Suppressor macrophage treated with lipopolysaccharide for 1 hour (primary cell): ENCODE measurements around the gene CCDC50.

Experiments used
- DNase-seq, 3 donors: peaks; one replicate each; pipeline ENCODE4 v3.0.0-alpha.2; 2020 to 2022

The CCDC50 gene

GRCh38 chr3:191352014-191352413 is 22.8 kb downstream of the CCDC50 start:
- DNase-seq: no peak

GRCh38 chr3:191353022-191353777 is 24.0 kb downstream of the CCDC50 start:
- DNase-seq: no peak

GRCh38 chr3:191355406-191355805 is 26.2 kb downstream of the CCDC50 start:
- DNase-seq: no peak

- DNase-seq: no peak
Observed at GRCh38 chr3:191356631-191357439, 27.6 kb downstream of the CCDC50 start.

DNA sequence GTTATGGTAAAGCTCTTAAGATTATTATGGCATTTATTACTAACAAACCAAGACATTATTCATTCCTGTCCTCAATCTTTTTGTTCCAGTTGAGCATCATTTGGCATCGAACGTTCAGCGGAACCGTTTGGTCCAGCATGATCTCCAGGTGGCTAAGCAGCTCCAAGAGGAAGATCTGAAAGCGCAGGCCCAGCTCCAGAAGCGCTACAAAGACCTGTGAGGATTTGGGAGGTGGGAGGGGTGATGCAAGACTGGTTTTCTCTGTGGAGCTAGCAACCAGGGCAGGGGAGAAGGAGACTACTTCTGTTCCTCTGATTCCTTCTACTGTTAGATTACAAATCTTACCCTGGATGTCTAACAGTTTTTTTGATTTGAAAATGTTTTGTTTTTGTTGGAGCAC is 28.7 kb downstream of the CCDC50 start:
- no peak for DNase-seq

- DNase-seq: no peak
Observed at GRCh38 chr3:191358929-191359328, 29.7 kb downstream of the CCDC50 start.

DNA sequence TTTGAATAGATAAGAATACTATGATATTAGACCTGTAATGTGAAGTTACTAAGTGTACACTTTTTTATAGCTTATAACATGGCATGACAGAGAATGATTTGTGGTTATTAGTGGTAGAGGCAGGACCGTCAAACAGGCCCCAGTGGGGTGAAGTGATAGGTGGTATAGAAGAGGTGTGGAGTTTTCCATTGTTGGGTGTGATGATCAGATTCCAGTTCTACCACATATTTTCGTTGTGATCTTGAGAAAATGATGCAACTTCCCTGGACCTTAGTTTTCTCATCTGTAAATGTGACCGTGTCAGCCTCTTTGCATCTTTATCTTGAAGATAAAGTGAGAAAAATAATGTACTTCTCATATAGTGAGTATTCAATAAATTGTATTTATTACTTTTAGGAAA is 31.4 kb downstream of the CCDC50 start:
- DNase-seq: no peak

- no peak for DNase-seq
Observed at GRCh38 chr3:191361456-191361855, 32.3 kb downstream of the CCDC50 start.

GRCh38 chr3:191362037-191362436 is 32.8 kb downstream of the CCDC50 start:
- DNase-seq: no peak

GRCh38 chr3:191362524-191363090 is 33.4 kb downstream of the CCDC50 start:
- no peak for DNase-seq

- no peak for DNase-seq
Observed at GRCh38 chr3:191363221-191363620, 34.0 kb downstream of the CCDC50 start.

DNA sequence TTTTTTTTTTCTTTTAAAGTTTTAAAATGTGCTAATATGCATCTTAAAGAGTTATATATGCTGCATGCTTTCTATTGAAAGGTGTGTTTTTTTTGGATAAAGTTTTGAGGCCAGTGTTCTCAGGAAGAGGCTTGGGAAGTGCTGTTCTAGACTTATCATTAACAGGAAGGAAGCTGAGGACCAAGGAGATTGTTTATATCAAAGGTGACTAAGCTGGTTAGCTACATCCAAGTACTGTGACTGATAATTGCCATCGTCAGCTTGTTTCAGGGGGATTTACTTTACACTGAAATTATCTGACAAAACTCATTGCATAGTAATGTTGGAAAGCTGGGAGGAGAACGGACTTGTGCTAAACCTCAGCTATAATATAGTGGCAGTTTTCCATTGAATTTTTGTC is 37.5 kb downstream of the CCDC50 start:
- DNase-seq: no peak

DNA sequence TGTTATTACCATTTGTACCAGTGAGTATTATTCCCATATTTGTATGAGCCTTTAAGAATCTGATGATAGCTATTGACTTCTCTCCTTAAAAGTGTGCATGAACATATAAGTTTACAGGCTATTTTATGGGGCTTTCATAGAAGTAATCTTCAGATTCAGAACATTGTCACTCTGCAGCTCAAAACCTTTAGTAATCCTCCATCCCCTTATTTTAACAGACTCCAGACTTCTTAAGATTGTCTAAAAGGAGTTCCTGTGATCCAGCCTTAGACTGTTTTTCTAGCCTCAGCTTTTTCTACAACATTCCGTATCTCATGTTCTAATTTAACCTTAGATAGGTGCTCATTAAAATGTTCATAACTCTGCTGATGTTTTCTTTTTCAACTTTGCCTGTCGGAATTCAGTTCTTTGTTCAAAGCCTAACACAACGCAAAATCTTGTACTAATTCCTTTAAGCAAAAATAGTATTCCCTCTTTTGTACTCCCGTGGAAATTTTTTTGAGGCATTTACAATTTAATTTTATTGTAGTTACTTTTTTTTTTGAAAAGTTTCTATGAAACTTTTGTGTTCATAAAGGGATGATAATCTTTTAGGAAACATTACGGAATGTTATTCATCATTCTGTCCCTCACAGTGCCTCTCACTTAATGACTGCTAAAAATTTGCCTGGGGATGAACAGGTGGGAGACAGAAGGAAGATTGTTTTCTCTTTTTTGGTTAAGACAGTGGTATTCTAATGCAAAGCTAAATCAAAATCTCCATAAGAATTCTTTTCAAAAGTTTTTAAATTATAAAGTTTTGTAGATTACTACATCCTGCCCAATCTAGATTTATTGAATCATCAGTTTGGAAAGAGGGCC is 39.8 kb downstream of the CCDC50 start:
- no peak for DNase-seq

DNA sequence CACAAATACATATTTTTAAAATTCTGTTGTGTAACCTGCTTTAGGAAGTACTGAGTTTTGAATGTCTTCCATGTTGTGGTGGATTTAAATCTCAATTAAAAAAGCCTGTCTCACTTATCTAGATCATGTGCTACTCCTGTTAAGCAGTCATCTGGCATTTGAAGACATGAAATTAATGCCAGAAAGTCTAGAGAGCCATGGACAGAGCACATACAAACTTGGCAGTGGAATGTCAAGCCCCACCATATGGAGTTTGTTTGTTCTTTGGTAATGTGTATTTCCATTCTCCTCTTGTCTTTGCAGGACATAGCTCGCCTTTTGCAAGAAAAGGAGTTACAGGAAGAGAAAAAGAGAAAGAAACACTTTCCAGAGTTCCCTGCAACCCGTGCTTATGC is 40.4 kb downstream of the CCDC50 start:
- DNase-seq: no peak

GRCh38 chr3:191372122-191372521 is 42.9 kb downstream of the CCDC50 start:
- peak in 1 of 3 donors; percentile 12 for DNase-seq

DNA sequence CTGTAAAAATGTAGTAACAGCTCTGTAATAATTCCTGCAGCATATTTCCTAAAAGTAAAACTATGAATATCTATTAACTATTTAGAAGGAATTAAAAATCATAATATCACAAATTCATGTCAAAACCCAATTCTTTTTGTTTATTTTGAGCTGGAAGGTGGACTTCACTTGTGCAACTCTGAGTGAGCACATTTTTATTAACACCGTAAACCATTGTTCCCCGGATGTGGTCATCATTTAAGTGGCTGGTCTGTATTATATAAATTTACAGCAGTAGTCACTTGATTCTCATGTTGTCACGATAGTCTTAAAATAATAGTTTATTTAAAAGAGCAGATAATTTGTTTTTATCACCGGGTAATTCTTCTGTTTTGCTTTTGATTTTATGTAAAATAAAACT is 44.1 kb downstream of the CCDC50 start:
- no peak for DNase-seq

DNA sequence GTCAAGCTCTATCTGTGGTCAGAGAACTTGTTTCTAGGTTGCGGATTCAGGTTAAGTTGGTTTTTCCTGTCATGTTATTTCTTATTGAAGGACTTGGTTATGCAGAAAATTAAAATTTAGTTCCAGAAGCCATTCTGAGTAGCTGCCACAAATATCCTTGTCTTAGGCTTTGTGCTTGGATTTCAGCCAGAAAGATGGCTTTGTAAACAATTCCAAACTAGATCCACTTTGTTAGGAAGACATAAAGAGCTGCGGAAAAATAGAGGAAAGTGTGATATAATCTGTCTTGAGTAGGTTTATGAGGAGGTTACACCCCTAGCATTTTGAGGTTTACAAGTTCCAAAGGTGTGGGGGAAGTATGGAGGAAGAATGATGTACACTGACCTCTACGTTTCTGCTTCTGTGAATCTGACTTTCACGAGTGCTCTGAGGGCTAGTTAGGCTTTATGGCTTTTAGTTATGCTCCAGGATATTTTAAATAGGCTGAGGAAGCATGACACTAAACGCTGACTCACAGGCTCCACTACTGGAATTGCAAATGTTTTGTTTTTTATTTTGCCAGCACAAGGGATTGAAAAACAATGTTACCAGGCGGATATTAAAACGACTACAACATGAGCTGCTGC is 47.4 kb downstream of the CCDC50 start:
- no peak for DNase-seq

GRCh38 chr3:191378142-191378812 is 49.1 kb downstream of the CCDC50 start:
- DNase-seq: no peak

DNA sequence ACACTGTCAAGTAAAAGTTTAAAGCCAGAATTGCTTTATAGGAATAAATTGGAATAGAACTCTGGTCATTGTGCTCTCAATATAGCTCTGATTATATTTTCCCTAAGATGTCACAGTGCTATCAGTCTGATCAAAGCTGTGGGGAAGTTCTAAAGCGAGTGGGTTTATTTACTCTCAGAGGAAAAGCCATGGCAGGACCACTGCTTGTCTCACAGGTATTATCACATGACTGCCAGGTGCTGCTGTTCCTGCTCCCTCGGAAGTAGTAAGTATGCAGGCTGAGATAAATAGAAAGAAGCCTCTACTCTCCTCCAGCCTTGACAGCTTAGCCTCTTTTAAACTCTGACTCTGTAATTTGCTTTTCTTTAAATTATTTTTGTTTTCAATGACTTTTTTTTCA is 50.3 kb downstream of the CCDC50 start:
- DNase-seq: no peak

GRCh38 chr3:191380001-191380400 is 50.8 kb downstream of the CCDC50 start:
- DNase-seq: no peak

- DNase-seq: no peak
Observed at GRCh38 chr3:191381303-191381702, 52.1 kb downstream of the CCDC50 start.

GRCh38 chr3:191382661-191383060 is 53.5 kb downstream of the CCDC50 start:
- no peak for DNase-seq
